Measurements from ENCODE around the gene NUP37.
A peak's percentile ranks its signal among the peaks of the same experiment; 100 is the strongest.

The NUP37 gene

GRCh38 chr12:102054345-102054744 is 65.6 kb downstream of the NUP37 start:
- no peak for DNase-seq (ENCODE audit: low read depth)
- TF ChIP-seq POLR2A (IDR thresholded peaks at IDR 0.05; ENCODE audit: extremely low read depth, insufficient read length): no peak
- no peak for TF ChIP-seq MAX (IDR thresholded peaks at IDR 0.05; ENCODE audit: low read depth, low read length)
- TF ChIP-seq CTCF (IDR thresholded peaks at IDR 0.05; ENCODE audit: low read depth, low read length): no peak
- TF ChIP-seq MYC (IDR thresholded peaks at IDR 0.05; ENCODE audit: low read depth, low read length): no peak
- no peak overlapping the region for H3K4me3 ChIP-seq (ENCODE audit: low read depth, low read length)

- DNase-seq (ENCODE audit: low read depth): no peak
- no peak for TF ChIP-seq MYC (IDR thresholded peaks at IDR 0.05; ENCODE audit: low read depth, low read length)
- TF ChIP-seq CTCF (IDR thresholded peaks at IDR 0.05; ENCODE audit: low read depth, low read length): no peak
- no peak for TF ChIP-seq MAX (IDR thresholded peaks at IDR 0.05; ENCODE audit: low read depth, low read length)
- no peak for TF ChIP-seq POLR2A (IDR thresholded peaks at IDR 0.05; ENCODE audit: extremely low read depth, insufficient read length)
- no peak overlapping the region for H3K4me3 ChIP-seq (ENCODE audit: low read depth, low read length)
Measured at GRCh38 chr12:102053062-102053349, 66.9 kb downstream of the NUP37 start.

- peak; percentile 4 for TF ChIP-seq CTCF (IDR thresholded peaks at IDR 0.05; ENCODE audit: low read depth, low read length)
- TF ChIP-seq MAX (IDR thresholded peaks at IDR 0.05; ENCODE audit: low read depth, low read length): no peak
- no peak for DNase-seq (ENCODE audit: low read depth)
- H3K4me3 ChIP-seq (ENCODE audit: low read depth, low read length): no peak overlapping the region
Measured at GRCh38 chr12:102052192-102053061, 67.5 kb downstream of the NUP37 start.

GRCh38 chr12:102051431-102051965 is 68.4 kb downstream of the NUP37 start:
- DNase-seq (ENCODE audit: low read depth): no peak
- TF ChIP-seq POLR2A (IDR thresholded peaks at IDR 0.05; ENCODE audit: extremely low read depth, insufficient read length): no peak
- TF ChIP-seq MAX (IDR thresholded peaks at IDR 0.05; ENCODE audit: low read depth, low read length): no peak
- no peak for TF ChIP-seq CTCF (IDR thresholded peaks at IDR 0.05; ENCODE audit: low read depth, low read length)
- TF ChIP-seq MYC (IDR thresholded peaks at IDR 0.05; ENCODE audit: low read depth, low read length): no peak
- H3K4me3 ChIP-seq (ENCODE audit: low read depth, low read length): no peak overlapping the region

- peak; percentile 58 for DNase-seq (ENCODE audit: low read depth)
- no peak for TF ChIP-seq MAX (IDR thresholded peaks at IDR 0.05; ENCODE audit: low read depth, low read length)
- no peak for TF ChIP-seq POLR2A (IDR thresholded peaks at IDR 0.05; ENCODE audit: extremely low read depth, insufficient read length)
- no peak for TF ChIP-seq CTCF (IDR thresholded peaks at IDR 0.05; ENCODE audit: low read depth, low read length)
- no peak for TF ChIP-seq MYC (IDR thresholded peaks at IDR 0.05; ENCODE audit: low read depth, low read length)
- no peak overlapping the region for H3K4me3 ChIP-seq (ENCODE audit: low read depth, low read length)
Measured at GRCh38 chr12:102050660-102051430, 69.1 kb downstream of the NUP37 start.

Measured in NB4 (cell line).